B cell (primary cell): ENCODE measurements around the gene SORL1. TPM values are rescaled to one million over a fixed set of nuclear protein-coding genes. Genes with fewer than 3 reads are reported as not detected.

Experiments used
- ATAC-seq: fragments of 200-7000 bp; cut with Tn5 transposase; one replicate; pipeline ENCODE4 v1.10.0; 2021; ENCODE audit warnings: low read depth, mild to moderate bottlenecking, moderate number of reproducible peaks, moderate library complexity
- CTCF ChIA-PET: fragments of 350-600 bp; sonication (Branson Sonifier 250); formaldehyde crosslinking; loops from one replicate; lab custom pipeline; 2021; ENCODE audit warnings: antibody characterized with exemption, inconsistent platforms; lab: Charles Lee
- POLR2A ChIA-PET: fragments of 350-600 bp; sonication (Branson Sonifier 250); formaldehyde crosslinking; loops from one replicate; lab custom pipeline; 2021; ENCODE audit warnings: antibody characterized with exemption; lab: Charles Lee
- DNase-seq: peaks from one replicate; pipeline ENCODE4 v3.0.0; 2013
- H2AFZ ChIP-seq: 2 replicates; pipeline ENCODE4 v1.6.1; 2012; ENCODE audit warnings: mild to moderate bottlenecking, low read depth, low read length; ENCODE audit not compliant: insufficient read depth, poor library complexity, severe bottlenecking
- H3K27ac ChIP-seq, 2 donors: 1 replicate in 1 of 2; 2 replicates in 1 of 2; pipeline ENCODE4 v1.5.1; 2012 to 2013; ENCODE audit warnings: low read length in 2 of 2, mild to moderate bottlenecking in 2 of 2, moderate library complexity in 1 of 2
- H3K27me3 ChIP-seq, 4 experiments: fragments of 200-600 bp in 1 of 4; sonication (generic) in 1 of 4; replicated peaks in 1 of 4; 1 replicate in 2 of 4; 2 replicates in 2 of 4; pipeline versions ENCODE4 v1.6.1 to v1.7.0; 2013 to 2016; ENCODE audit warnings: low read length in 3 of 4, mild to moderate bottlenecking in 2 of 4, mixed read lengths in 1 of 4, moderate library complexity in 1 of 4; ENCODE audit not compliant: insufficient read depth in 4 of 4, control insufficient read depth in 3 of 4; ENCODE audit errors: control extremely low read depth in 1 of 4
- H3K36me3 ChIP-seq, 2 experiments: replicated peaks in 1 of 2; 1 replicate in 1 of 2; 2 replicates in 1 of 2; pipeline versions ENCODE4 v1.6.1 to v1.7.1; 2013; ENCODE audit warnings: low read length in 1 of 2; ENCODE audit not compliant: insufficient read depth in 2 of 2, control insufficient read depth in 1 of 2; ENCODE audit errors: control extremely low read depth in 1 of 2, extremely low read depth in 1 of 2
- H3K4me1 ChIP-seq, 2 donors: fragments of 200-600 bp in 1 of 2; sonication (generic) in 1 of 2; 1 replicate in 1 of 2; 2 replicates in 1 of 2; pipeline versions ENCODE4 v1.5.1 to v1.6.1; 2013 to 2017; ENCODE audit warnings: low read length in 2 of 2; ENCODE audit not compliant: control insufficient read depth in 2 of 2, insufficient read depth in 2 of 2
- H3K4me2 ChIP-seq: replicated peaks from 2 replicates; pipeline ENCODE3; 2012; ENCODE audit warnings: mild to moderate bottlenecking, low read depth, low read length; ENCODE audit not compliant: poor library complexity, severe bottlenecking
- H3K4me3 ChIP-seq, 5 experiments: fragments of 200-600 bp in 1 of 5; sonication (generic) in 1 of 5; 1 replicate in 3 of 5; 2 replicates in 2 of 5; pipeline versions ENCODE4 v1.5.1 to v1.7.0; 2011 to 2016; ENCODE audit warnings: low read length in 4 of 5, mild to moderate bottlenecking in 4 of 5, low read depth in 2 of 5, control low read depth in 1 of 5, moderate library complexity in 1 of 5; ENCODE audit not compliant: insufficient read depth in 1 of 5; ENCODE audit errors: control extremely low read depth in 1 of 5, extremely low read depth in 1 of 5
- H3K79me2 ChIP-seq: fragments of 200-600 bp; sonication (generic); one replicate; pipeline ENCODE4 v1.6.0; 2016; ENCODE audit warnings: low read length; ENCODE audit not compliant: control insufficient read depth, insufficient read depth
- H3K9ac ChIP-seq: fragments of 200-600 bp; sonication (generic); 2 replicates; pipeline ENCODE4 v1.6.1; 2017; ENCODE audit warnings: mild to moderate bottlenecking, low read length, moderate library complexity
- H3K9me3 ChIP-seq, 3 donors: one replicate each; pipeline versions ENCODE4 v1.6.1 to v1.7.1; 2013; ENCODE audit warnings: low read length in 2 of 3; ENCODE audit not compliant: control insufficient read depth in 2 of 3, insufficient read depth in 1 of 3; ENCODE audit errors: control extremely low read depth in 1 of 3
- H4K20me1 ChIP-seq: 2 replicates; pipeline ENCODE4 v1.6.0; 2012; ENCODE audit warnings: mild to moderate bottlenecking, low read length; ENCODE audit not compliant: insufficient read depth, control insufficient read depth, poor library complexity, severe bottlenecking
- H3K27ac Mint-ChIP-seq: one replicate; pipeline ENCODE4 v1.8.0; 2021; ENCODE audit warnings: mixed read lengths
- H3K27me3 Mint-ChIP-seq: one replicate; pipeline ENCODE4 v1.8.0; 2021; ENCODE audit warnings: mixed read lengths
- H3K4me1 Mint-ChIP-seq: one replicate; pipeline ENCODE4 v1.8.0; 2021; ENCODE audit warnings: mixed read lengths
- H3K4me3 Mint-ChIP-seq: one replicate; pipeline ENCODE4 v1.8.0; 2021; ENCODE audit warnings: mixed read lengths
- H3K9me3 Mint-ChIP-seq: one replicate; pipeline ENCODE4 v1.8.0; 2022; ENCODE audit warnings: mixed read lengths; ENCODE audit not compliant: insufficient read depth
- EZH2 ChIP-seq: IDR thresholded peaks from 2 replicates; pipeline ENCODE4 v1.6.1; 2012; ENCODE audit warnings: borderline replicate concordance, low read depth, mild to moderate bottlenecking, moderate library complexity, low read length; ENCODE audit not compliant: insufficient read depth, poor library complexity, severe bottlenecking
- WGBS: methylation state at CpG from one replicate; pipeline ENCODE4 v1.1.5; 2013; ENCODE audit warnings: missing lambda C conversion rate; ENCODE audit not compliant: insufficient coverage; 5-methylcytosine and 5-hydroxymethylcytosine counted together
- intact Hi-C: fragments of 100-400 bp; cut with micrococcal nuclease; formaldehyde crosslinking; loops from one replicate; pipeline ENCODE4 v1.10.0; 2022
- polyA plus RNA-seq: library from polyadenylated mRNA; depleted of rRNA; stranded (reverse); fragments of >200 nt; gene quantifications from 2 replicates; pipeline ENCODE4 v1.2.3, GENCODE V29; 2012
- total RNA-seq, 2 donors: library from RNA; stranded (reverse); fragments of 120-200 nt in 1 of 2; gene quantifications; 1 replicate in 1 of 2; 2 replicates in 1 of 2; pipeline versions ENCODE4 v1.2.3 to v1.2.4, GENCODE V29; 2013 to 2022
- TF ChIP-seq, protein P1 (sequence below): fragments of 200-600 bp; IDR thresholded peaks from one replicate; pipeline ENCODE4 v1.8.0; 2022; ENCODE audit warnings: antibody characterized with exemption, mild to moderate bottlenecking

Gene SORL1
- total and polyA plus RNA-seq, 2 donors (not counting 1 experiment from before 2014, with no cell fraction given) = 13.0 to 396 TPM

DNA sequence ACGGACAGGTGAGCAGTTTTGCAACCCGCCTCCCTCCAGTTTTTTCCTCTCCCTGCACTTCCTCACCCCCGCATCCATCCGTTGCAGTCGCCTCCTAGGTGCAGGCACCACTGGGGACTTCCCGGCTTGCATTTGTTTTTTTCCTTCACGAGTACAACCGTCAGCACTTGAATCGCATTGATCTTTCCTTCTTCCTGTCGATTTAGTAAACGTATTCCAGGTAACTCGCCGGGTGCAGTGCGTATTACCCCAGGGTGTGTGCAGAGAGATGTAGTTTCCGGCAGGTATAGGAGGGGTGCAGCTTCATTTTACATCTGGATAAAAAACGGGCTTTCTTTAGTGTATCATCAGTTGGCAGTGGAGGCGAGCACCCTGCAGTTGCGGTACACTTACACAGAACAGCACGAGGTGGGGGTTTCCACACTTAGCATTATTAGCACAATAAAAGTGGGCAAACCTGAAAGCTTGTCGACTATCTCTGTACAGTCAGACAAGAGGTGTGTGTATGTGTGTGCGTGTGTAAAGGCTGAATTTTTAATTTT lies 566 bp downstream of the SORL1 start, which contains the start of gene SORL1-AS1:
Gene SORL1-AS1, minus strand, starts transcription at position 359 of the 542 bp plus-strand sequence.
- Histone ChIP-seq H3K4me1 (peaks cover 62 to 65% of the 10 kb centered on the region in 2 donors), H3K27me3 (peaks cover 0 to 4% (median 0%) of the 10 kb centered on the region in 4 experiments), H3K9me3 (peaks cover 0 to 3% (median 0%) of the 10 kb centered on the region in 3 donors), H3K9ac (peak within 1 kb of the TSS; percentile 76), H3K79me2 (peaks cover 59% of the 10 kb centered on the region), H2AFZ (peak within 1 kb of the TSS; percentile 73), H4K20me1 (no peaks in the 10 kb centered on the region), H3K4me2 (peak within 1 kb of the TSS; percentile 82), H3K27ac (peak within 1 kb of the TSS; percentile 61 to 74), H3K4me3 (peak within 1 kb of the TSS; percentile 63 to 95 (median 76)), H3K36me3 (no peaks in the 10 kb centered on the region)
- peak; percentile 79 for DNase-seq
- ATAC-seq = peak; percentile 45
- intact Hi-C loops = loop anchor here (1.0 to 2.0 kb wide), 4 partner anchors 14 to 138 kb away; no protein-coding TSS in a partner anchor
- no peaks in the 10 kb centered on the region for H3K27me3 Mint-ChIP-seq
- no peaks in the 10 kb centered on the region for H3K9me3 Mint-ChIP-seq
- 0% methylated on average over 16 of the region's 21 CpGs for WGBS
- peaks cover 82% of the 10 kb centered on the region for H3K4me1 Mint-ChIP-seq
- CTCF ChIA-PET = interaction anchor here (1.1 to 4.7 kb wide), 10 partner anchors 9 to 138 kb away, joined by 3 to 42 read pairs (median 8); no protein-coding TSS in a partner anchor
- POLR2A ChIA-PET = interaction anchor here (0.7 to 7.1 kb wide), 4 partner anchors 8 to 85 kb away, joined by 3 to 46 read pairs (median 4); no protein-coding TSS in a partner anchor
- H3K4me3 Mint-ChIP-seq = peak within 1 kb of the TSS; percentile 96
- H3K27ac Mint-ChIP-seq = peak within 1 kb of the TSS; percentile 85
- TF ChIP-seq, protein P1, sequence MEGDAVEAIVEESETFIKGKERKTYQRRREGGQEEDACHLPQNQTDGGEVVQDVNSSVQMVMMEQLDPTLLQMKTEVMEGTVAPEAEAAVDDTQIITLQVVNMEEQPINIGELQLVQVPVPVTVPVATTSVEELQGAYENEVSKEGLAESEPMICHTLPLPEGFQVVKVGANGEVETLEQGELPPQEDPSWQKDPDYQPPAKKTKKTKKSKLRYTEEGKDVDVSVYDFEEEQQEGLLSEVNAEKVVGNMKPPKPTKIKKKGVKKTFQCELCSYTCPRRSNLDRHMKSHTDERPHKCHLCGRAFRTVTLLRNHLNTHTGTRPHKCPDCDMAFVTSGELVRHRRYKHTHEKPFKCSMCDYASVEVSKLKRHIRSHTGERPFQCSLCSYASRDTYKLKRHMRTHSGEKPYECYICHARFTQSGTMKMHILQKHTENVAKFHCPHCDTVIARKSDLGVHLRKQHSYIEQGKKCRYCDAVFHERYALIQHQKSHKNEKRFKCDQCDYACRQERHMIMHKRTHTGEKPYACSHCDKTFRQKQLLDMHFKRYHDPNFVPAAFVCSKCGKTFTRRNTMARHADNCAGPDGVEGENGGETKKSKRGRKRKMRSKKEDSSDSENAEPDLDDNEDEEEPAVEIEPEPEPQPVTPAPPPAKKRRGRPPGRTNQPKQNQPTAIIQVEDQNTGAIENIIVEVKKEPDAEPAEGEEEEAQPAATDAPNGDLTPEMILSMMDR = no peak
- TF ChIP-seq EZH2 = no peak
